DND-41 (cell line): ENCODE measurements around the gene TMEM135.

ENCODE experiments used
- EZH2 ChIP-seq: IDR thresholded peaks from 3 replicates; pipeline ENCODE4 v1.6.1; 2012; ENCODE audit warnings: borderline replicate concordance, low read depth, mild to moderate bottlenecking, moderate library complexity, low read length, inconsistent platforms; ENCODE audit not compliant: severe bottlenecking
- TF ChIP-seq, protein P1 (sequence below): IDR thresholded peaks from 2 replicates; pipeline ENCODE4 v1.5.1; 2012; ENCODE audit warnings: borderline replicate concordance, low read length, moderate library complexity, mild to moderate bottlenecking; ENCODE audit not compliant: poor library complexity, severe bottlenecking; ENCODE audit errors: extremely low read depth

DNA sequence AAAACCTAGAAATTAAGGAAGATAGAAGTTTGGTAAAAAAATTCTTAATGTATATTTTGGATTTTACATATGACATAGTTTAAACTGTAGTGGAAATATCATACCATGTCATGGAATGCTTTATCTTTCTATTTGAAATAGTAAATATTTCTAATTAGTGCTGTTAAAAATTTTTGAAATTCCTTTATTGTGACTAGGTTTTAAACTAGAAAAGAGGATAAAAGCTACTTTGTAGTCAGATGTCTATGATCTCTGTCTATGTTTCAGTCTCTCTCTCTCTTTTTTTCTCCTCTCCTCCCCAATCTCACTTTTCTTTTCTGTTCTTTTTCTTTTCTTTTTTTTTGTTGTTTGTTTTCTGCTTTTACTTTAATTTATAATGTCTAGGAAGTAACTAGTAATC, 226.2 kb downstream of the TMEM135 start:
- TF ChIP-seq, protein P1, sequence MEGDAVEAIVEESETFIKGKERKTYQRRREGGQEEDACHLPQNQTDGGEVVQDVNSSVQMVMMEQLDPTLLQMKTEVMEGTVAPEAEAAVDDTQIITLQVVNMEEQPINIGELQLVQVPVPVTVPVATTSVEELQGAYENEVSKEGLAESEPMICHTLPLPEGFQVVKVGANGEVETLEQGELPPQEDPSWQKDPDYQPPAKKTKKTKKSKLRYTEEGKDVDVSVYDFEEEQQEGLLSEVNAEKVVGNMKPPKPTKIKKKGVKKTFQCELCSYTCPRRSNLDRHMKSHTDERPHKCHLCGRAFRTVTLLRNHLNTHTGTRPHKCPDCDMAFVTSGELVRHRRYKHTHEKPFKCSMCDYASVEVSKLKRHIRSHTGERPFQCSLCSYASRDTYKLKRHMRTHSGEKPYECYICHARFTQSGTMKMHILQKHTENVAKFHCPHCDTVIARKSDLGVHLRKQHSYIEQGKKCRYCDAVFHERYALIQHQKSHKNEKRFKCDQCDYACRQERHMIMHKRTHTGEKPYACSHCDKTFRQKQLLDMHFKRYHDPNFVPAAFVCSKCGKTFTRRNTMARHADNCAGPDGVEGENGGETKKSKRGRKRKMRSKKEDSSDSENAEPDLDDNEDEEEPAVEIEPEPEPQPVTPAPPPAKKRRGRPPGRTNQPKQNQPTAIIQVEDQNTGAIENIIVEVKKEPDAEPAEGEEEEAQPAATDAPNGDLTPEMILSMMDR, result no peak
- no peak for TF ChIP-seq EZH2
